ENCODE measurements around the gene EVX2.

The EVX2 gene

DNA sequence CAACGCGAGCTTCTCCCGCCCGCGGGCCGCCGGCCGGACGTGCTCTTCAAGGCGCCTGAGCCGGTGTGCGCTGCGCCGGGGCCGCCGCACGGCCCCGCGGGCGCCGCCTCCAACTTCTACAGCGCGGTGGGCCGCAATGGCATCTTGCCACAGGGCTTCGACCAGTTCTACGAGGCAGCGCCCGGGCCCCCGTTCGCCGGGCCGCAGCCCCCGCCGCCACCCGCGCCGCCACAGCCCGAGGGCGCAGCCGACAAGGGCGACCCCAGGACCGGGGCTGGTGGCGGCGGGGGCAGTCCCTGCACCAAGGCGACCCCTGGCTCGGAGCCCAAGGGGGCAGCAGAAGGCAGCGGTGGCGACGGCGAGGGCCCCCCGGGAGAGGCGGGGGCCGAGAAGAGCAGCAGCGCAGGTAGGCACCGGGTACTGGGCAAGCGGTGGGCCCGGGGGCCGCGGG, 24.0 kb upstream of the EVX2 start:
- no peak for DNase-seq (ENCODE audit: low read depth)

DNA sequence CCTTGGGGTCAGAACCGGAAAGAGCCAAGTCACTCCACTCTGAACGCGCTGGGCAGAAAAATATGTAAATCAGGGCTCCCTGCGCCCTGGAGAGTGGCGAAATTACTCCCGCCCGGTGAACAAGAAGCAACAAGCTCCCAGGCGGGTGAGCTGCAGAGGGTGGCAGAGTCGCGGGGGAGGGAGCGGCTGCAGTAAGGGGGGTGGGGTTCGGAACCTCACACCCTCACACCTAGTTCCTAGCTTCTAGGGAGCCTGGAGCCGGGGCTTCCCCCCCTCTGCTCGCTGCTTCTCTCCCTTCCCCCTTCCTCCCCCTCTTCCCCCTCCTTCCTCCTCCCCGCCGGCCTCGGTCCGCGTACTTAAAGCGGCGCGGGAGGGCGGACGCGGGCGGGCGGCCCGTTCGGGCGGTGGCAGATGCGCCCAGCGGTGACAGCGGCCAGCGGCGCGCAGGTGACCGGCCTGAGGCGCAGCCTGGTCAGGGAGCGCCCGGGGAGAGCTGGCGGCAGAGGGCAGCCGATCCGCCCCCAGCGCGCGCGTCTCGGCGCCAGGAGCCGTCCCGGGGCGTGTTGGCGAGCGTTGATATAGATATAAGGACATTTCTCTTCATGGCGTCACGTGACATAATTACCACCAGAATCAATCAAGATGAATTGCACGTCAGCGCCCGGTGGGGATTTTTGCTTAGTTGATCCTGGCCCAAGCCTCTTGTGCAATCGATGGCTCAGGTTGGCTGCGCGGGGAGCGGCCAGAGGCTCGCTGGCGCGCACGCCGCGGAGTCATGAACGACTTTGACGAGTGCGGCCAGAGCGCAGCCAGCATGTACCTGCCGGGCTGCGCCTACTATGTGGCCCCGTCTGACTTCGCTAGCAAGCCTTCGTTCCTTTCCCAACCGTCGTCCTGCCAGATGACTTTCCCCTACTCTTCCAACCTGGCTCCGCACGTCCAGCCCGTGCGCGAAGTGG, 23.1 kb upstream of the EVX2 start, which contains the start of gene HOXD11:
Gene HOXD11, plus strand, starts transcription at position 700 of the 959 bp plus-strand sequence. Its CDS starts 76 bp downstream, at position 776.
- no peak for DNase-seq (ENCODE audit: low read depth)

DNA sequence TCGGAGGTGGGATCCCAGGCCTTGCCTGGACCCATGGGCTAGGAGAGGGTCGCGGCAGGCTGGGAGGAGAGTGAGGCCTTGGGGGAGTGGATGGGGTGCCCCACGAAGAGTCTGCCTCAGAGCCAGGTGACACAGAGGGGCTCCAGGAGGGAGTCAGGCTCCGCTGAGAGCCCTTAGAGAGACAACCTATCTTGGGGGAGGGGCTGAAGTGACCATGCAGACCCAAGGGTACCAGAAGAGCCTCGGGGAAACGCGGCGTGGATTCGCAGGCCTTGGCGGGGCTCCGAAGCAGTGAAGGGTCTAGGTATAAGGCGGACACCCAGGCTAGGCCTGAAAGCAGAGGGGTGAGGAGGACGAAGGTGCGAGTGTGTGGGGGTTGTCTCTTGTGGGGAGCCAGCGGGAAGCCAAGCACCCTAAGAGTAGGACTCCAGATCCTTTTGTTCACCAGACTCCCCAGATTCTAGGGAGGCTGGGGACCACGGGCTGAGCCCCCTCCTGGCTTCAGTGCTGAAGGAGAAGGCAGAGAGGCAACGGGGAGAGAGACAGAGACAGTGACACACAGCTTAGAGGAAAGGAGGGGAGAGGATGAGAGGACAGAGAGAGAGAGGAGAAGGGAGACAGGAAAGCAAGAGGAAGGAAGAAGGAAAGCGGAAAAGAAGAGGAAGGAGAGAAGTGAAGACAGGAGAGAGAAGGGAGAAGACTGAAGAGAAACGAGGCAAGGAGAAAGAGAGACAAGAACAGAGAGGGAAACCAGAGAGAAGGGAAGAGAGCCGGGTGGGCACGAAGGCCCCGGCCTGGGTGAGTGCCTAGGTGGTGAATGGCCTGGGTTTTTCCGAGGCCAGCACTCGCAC, 22.2 kb upstream of the EVX2 start:
- DNase-seq (ENCODE audit: low read depth), result no peak

DNA sequence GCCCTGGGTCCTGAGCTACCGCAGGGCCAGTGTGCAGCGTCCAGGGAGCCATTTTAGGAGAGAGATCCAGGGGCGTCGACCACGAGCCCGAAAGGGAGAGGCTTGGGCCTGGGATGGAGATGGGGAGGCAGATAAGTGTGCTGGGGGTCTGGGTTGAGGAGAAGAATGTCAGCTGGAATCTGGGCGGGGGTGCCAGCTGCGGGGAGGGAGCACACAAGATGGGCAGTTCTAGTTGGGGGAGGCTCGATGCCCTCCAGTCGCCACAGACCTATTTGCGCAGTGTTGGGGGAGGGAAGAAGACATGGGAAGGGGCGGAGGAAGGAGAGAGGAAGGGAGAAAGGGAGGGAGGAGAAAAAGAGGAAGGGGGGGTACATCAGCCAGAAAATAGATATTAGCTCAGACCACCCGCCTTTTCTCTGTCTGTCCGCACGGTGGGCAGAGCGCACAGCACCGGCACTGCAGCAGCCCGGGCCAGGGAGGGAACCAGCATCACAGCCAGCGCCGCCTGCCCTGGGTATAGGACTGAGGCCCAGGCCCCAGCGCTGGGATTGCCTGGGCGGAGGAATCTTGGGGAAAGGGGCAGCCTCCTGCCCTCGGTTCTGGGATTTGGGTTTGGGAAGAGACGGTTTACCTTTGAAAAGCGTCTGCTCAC, 21.4 kb upstream of the EVX2 start:
- DNase-seq (ENCODE audit: low read depth), result no peak

DNA sequence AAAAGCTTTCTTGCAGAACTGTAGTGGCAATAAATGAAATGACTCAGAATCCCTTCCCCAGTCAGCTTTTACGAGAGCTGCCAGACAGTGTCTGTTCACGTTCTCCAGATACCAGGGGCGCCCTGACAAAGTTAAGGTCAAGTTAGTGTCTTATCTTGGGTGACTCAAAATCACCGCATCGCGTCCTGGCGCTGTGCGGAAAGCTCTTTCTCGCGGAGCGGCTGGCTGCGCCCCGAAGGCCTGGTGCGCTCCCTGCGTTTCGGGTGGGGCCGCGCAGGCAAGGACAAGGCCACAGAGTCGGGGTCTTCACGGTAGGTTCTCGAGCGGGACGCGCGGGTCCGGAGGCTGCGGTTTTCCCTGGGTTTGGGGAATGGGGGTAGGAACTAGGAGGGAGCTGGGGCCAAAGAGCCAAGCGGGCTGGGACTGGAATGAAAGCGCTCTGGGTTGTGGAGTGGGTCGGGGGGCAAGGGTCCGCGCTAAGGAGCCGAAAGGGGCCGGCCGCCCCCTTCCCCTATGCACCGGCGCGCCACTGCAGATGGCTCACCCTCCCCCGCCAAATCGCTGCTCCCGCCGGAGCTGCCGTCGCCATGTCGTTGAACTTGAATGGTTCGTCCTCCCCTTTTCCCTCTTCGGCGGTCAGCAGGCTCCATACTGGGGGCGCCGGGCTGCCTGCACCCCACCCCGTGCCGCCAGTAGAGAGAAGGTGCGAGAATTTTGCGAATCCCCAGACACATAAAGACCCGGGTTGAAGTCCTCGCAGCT, 20.7 kb upstream of the EVX2 start:
- no peak for DNase-seq (ENCODE audit: low read depth)

DNA sequence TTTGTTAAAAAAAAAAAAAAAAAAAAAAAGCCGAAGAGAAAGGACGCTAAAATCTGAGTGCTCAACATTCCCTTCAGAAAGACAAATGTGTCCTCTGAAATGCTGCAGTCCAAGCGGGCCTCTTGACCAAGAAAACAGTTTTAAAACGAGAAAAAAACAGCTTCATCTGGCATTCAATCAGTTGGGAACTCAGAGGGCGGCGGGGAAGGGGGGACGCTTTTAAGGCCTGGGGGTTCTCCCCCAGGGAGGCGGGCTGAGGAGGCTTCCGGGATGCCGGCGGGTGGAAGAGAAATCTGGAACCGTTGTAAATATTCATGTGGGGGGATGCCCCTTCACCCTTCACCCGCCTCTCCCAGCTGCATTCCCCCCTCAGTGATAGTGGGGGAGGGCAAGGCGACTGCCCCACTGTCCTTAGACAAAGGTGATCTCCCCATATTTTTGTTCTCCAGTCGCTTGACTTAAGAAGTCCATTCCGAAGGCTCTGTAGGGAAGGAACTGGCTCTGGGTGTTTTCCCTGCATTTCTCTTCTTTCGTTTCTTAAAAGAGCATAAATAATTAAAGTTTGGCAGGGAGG, 20.1 kb upstream of the EVX2 start:
- DNase-seq (ENCODE audit: low read depth), result no peak

DNA sequence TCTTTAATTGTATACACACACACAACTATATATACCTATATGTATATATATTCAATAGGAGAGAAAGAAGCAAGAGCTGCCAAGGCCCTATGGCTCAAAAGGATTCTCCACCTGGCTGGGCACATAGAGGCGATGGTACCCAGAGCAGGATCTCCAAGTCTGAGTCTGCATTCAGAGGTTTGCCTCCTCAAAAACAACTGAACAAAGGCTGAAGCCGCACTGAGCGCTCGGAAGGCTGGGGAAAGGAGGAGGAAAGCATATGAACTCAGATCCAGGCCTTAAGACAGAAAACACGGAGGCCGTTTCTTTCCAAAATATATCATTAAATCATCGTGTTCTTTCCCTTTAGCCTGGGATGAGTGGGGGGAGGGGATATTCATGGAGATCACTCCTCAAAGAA, 19.4 kb upstream of the EVX2 start:
- no peak for DNase-seq (ENCODE audit: low read depth)

DNA sequence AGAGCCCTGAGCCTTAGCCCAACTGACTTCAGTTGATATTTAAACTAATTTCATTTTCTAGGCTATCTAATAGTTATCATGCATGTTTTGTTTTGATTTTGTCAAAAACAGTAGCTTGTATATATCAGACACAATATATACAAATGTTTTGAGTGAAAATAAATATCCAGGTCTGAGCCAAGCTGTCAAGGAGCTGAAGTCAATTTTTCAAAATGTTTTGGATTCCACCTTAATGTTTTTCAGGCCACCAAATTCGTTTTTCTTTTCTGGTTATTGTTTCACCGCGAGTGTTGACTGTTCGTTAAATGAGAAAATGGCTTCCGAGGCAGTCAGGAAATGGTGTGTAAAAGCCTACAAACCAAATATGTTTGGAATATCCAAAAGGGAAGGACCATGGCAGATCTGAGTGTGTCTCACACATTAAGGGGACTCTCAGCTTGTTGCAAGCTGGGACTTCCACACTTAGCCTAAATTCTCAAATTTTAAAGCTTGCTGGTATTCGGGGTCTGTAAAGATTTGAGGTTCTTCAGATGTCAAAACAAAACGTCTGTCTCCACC, 18.6 kb upstream of the EVX2 start:
- no peak for DNase-seq (ENCODE audit: low read depth)

DNA sequence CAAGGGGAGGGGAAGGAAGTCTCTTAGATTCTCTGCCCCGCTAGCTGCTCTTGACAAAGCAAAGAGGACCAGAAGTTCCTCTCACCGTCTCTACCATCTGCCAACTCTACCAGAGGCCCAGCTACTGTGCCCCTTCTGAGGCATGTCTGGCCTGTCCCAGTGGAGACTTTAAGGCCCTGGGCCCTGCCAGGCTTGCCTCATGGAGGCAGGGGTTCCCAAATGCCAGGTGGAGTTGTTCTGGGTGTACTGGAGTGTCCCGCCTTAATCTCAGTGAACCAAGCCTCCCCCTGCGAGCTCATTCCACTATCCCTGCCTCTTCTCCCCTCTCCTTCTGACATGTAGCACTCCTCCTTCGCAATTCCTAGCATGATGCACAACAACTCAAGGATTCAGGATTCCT, 18.1 kb upstream of the EVX2 start:
- no peak for DNase-seq (ENCODE audit: low read depth)

DNA sequence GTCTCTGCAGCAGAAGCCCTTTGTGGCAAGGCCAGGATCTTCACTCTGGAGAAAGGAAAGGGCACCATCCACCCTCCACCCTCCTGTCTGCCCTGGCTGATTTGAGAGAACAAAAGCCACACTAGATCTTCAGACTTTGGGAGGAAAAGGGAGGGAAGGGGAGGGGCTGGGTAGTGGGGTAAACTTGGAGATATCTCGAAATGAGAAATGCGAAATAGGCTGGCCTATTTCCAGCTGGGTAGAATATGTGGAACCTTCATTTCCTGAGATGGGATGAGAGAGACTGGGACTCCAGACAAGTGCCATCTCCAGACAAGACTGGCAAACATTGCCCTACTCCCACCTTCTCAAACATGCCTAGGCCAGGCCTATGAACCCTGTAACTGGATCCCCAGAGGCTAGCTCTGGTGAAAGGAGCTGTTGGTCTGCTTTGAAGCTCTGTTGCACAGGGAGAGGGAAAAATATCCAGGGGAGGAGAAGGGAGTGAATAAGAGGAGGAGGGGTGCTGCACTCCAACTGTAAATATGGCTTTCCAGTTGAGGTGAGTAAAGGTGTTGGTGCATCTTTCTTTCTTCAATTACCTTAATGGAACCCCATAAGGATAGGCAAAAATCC, 17.6 kb upstream of the EVX2 start:
- no peak for DNase-seq (ENCODE audit: low read depth)

DNA sequence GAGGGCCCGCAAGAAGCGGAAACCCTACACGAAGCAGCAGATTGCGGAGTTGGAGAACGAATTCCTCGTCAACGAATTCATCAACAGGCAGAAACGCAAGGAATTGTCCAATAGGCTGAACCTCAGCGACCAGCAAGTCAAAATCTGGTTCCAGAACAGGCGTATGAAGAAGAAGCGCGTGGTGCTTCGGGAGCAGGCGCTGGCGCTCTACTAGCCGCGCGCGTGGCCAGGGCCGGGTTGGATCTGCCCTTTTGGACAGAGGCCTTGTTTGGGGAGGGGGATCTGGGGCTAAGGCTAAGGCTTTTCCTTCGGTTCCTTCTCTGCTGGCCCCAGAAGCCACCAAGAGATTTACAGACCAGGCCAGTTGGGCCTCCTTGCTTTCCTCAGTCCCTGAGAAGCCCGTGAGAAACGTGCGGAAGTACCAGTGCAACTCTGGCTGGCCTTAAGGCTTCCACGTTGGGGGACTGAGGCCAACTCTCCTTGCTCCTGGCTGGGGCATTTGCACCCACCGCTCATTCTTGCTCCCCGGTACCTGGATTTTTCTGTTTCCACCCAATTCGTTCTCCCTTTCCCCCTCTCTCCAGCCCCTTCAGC, 16.9 kb upstream of the EVX2 start:
- no peak for DNase-seq (ENCODE audit: low read depth)

DNA sequence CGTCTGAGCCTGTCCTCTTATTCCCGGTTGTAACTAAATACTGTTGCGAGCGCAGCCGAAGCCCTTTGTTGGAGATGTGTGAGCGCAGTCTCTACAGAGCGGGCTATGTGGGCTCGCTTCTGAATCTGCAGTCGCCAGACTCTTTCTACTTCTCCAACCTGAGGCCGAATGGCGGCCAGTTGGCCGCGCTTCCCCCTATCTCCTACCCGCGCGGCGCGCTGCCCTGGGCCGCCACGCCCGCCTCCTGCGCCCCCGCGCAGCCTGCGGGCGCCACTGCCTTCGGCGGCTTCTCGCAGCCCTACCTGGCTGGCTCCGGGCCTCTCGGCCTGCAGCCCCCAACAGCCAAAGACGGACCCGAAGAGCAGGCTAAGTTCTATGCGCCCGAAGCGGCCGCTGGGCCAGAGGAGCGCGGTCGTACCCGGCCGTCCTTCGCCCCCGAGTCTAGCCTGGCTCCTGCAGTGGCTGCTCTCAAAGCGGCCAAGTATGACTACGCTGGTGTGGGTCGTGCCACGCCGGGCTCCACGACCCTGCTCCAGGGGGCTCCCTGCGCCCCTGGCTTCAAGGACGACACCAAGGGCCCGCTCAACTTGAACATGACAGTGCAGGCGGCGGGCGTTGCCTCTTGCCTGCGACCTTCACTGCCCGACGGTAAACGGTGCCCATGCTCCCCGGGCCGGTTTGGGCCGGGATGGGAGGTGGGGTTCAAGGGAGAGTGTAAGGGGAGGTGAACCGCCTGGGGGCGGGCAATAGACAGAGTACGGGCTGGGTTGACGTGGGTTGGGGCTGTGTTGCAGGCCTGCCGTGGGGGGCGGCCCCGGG, 16.2 kb upstream of the EVX2 start, which contains the start of gene HOXD12:
Gene HOXD12, plus strand, starts transcription at position 68 of the 819 bp plus-strand sequence. Its CDS starts 7 bp downstream, at position 75.
- DNase-seq (ENCODE audit: low read depth), result no peak

DNA sequence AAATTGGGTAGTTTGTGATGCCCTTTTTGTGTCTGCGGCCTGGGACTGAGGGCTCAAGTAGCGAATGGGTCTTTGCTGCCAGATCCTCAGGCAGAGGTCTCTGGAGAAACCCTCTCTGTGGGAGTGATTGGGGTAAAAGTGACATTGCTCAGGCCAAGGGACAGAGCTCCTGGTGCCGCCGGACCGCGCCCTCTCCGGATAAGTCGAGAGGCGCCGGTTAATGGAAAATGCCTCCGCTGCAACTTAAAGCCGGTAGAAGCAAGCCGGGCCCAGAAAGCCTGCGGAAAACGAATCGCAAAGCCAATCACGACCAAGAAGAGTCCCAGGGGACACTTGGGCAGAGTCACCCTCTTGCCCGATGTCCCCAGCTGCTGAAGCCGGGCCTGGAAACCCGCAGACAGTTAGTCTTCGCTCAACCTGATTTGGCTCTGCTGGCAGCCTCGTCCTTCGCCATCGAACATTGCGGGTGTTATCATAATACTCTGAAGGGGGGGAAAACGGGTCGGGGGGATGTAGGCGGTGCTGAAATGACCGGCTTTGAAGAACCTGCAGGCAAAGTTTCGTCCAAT, 15.5 kb upstream of the EVX2 start:
- DNase-seq (ENCODE audit: low read depth), result no peak

DNA sequence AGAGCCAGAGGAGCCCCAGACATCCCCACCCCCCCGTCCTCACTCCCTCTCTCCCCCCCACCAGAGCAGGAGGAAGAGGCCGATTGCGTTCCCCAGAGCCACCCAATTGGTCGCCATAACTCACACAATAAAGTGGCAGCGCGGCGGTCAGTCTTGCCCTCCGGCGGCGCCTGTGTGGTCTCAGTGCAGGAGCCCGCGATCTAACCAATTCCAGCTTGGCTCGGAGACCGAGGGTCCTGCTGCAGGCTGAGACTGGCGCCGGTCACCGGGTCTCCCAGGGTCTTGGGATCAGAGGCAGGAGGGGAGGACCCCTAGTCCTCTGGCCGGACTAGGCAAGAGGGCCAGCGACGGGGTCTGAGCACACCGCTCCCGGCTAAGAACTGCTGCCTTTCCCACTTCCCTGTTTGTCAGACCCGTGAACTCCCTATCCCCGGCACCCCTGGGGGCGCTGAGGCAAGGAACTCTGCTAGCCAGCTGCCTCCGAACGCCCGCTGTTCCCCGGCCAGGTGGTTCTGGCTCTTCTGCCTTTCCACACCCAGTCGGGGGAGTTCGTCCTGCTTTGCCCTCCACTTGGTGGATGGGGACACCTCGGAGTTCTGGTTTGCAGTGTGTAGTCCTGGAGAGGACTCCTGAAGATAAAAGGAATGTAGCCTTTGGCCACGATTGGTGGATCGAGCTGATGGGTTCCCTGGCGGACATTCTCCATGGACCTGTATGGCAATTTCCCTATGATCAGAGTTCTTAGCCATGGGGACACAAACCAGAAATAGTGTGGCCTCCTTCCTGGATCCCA, 14.8 kb upstream of the EVX2 start:
- DNase-seq (ENCODE audit: low read depth), result no peak

DNA sequence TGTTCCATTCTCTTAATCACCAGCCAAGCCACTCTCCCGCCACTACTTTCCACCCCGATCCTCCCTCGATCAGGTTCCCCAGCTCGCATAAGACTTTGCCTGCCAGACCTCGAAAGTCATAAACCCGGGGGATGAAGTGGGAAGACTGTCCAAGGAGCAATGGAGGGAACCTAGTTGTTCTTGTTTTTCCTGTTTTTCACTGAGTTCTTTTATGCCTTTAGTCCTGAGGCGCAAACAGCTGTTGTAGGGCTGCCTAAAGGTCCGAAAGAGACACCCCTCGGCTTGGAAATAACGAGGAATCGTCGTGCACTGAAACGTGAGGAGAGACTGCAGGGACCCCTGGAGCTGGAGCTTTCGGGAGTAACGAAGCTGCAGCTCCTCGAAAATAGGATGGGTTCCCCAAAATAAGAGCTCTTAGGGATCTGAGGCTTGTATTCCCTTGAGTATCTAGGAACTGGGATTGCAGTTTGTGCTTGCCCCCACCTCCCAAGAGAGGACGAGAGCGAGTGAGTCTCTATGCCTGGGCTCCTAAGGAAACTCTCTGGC, 14.1 kb upstream of the EVX2 start:
- no peak for DNase-seq (ENCODE audit: low read depth)

DNA sequence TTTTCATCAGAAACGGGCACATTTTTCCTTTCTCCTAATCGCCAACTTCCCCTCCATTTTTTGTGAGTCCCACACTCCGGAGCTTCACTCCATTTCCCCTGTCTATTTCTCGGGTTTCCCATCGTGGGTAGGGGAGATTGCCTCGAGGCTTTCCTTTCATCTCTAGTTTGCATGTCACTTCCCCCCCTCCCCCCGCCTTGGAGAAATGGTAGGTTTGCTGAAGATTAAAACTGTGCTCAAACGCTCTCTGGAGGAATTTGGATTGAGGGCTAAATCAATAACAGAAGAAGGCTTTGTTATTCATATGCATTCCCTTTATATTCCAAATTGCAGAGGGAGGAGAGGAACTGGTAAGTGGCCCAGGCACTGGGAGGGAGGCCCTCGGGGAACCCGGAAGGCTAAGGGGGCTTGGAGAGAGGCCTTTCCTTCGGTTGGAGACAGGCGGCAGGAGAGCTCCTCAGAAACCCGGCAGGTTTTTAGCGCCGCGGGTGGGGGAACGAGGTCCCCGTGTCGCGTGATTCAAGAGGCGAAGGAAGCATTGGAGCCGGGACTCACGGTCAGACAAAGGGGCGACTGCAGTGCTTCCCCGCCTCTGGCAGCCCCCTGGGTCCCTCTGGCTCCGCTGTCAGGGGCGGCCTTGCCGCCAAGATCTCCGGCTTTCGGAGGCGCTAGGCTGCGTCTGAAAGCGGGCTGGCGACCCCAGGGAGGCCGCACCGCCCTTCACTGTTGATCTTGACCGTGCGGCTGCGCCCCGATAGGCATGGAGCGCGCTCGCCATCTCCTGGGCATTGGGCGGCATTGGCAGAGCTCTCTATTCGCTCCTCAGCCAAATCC, 13.4 kb upstream of the EVX2 start:
- DNase-seq (ENCODE audit: low read depth), result peak; percentile 30

Data from stimulated activated CD8-positive, alpha-beta memory T cell treated with anti-CD3 and anti-CD28 coated beads, Interleukin-7, amount 100 ng/mL, for 24 hours (primary cell).